HepG2 (cell line): ENCODE measurements around the gene KRT33A. TPM values are rescaled to one million over a fixed set of nuclear protein-coding genes. Genes with fewer than 3 reads are reported as not detected.

Experiments
- ATAC-seq: fragments of 200-7000 bp; cut with Tn5 transposase; 3 replicates; pipeline ENCODE4 v1.9.1; 2020; ENCODE audit warnings: mild to moderate bottlenecking, moderate library complexity
- BruUV-seq: library from RNA; stranded (reverse); fragments of 400-500 nt; replicated peaks from 2 replicates; lab custom pipeline; 2021; lab: Mats Ljungman, UMichigan
- CTCF ChIA-PET: fragments of 300-600 bp; formaldehyde crosslinking; extraction: SDS; loops from one replicate; lab custom pipeline; 2021; ENCODE audit warnings: low total read pairs, inconsistent platforms, low intra/inter-chr PET ratio; lab: Yijun Ruan, JAX
- POLR2A ChIA-PET: fragments of 350-600 bp; sonication (Branson Sonifier 250); formaldehyde crosslinking; loops from one replicate; lab custom pipeline; 2020; ENCODE audit warnings: antibody characterized with exemption, inconsistent platforms; lab: Yijun Ruan, JAX
- DNase-seq: peaks from one replicate; pipeline ENCODE4 v3.0.0-alpha.2; 2015; ENCODE audit warnings: low spot score
- FAIRE-seq: peaks from 3 replicates; lab custom pipeline; 2011; peaks lifted over from hg19 to GRCh38; lab: Jason Lieb, UNC
- H2AFZ ChIP-seq: one replicate; pipeline ENCODE4 v1.6.1; 2011; ENCODE audit warnings: low read length, inconsistent platforms
- H3K27ac ChIP-seq: fragments of 300-600 bp; 3 replicates; pipeline ENCODE4 v1.8.0; 2011; ENCODE audit warnings: mixed run types, mild to moderate bottlenecking, mixed read lengths, low read length, inconsistent platforms; ENCODE audit not compliant: insufficient read depth; ENCODE audit errors: extremely low read length
- H3K27me3 ChIP-seq, 2 experiments: fragments of 200-600 bp in 1 of 2; 2 replicates in 1 of 2; 3 replicates in 1 of 2; pipeline versions ENCODE4 v1.6.0 to v1.8.0; 2011; ENCODE audit warnings: low read length in 2 of 2, mild to moderate bottlenecking in 2 of 2, moderate library complexity in 2 of 2, inconsistent platforms in 1 of 2; ENCODE audit not compliant: insufficient read depth in 2 of 2, control insufficient read depth in 1 of 2
- H3K36me3 ChIP-seq, 2 experiments: fragments of 200-600 bp in 1 of 2; replicated peaks in 1 of 2; 2 replicates in 1 of 2; 3 replicates in 1 of 2; pipeline versions ENCODE4 v1.5.1 to v1.8.0; 2011; ENCODE audit warnings: low read length in 2 of 2, inconsistent platforms in 1 of 2; ENCODE audit not compliant: insufficient read depth in 2 of 2, control insufficient read depth in 1 of 2
- H3K4me1 ChIP-seq: 2 replicates; pipeline ENCODE4 v1.5.1; 2012; ENCODE audit warnings: low read length, inconsistent platforms; ENCODE audit not compliant: insufficient read depth
- H3K4me2 ChIP-seq: 2 replicates; pipeline ENCODE4 v1.6.0; 2011; ENCODE audit warnings: low read depth, low read length, inconsistent platforms
- H3K4me3 ChIP-seq, 3 experiments: fragments of 200-600 bp in 1 of 3; sonication (generic), shearing (Covaris generic) in 1 of 3; replicated peaks in 1 of 3; 2 replicates each; pipeline ENCODE4 v1.5.1; 2011 to 2016; ENCODE audit warnings: low read length in 3 of 3, inconsistent platforms in 2 of 3, low read depth in 2 of 3, mild to moderate bottlenecking in 2 of 3, control low read depth in 1 of 3, mixed read lengths in 1 of 3; ENCODE audit not compliant: insufficient read depth in 1 of 3
- H3K79me2 ChIP-seq: one replicate; pipeline ENCODE4 v1.6.1; 2011; ENCODE audit warnings: low read length, inconsistent platforms; ENCODE audit not compliant: insufficient read depth
- H3K9ac ChIP-seq: 2 replicates; pipeline ENCODE4 v1.6.0; 2011; ENCODE audit warnings: mild to moderate bottlenecking, low read depth, low read length, inconsistent platforms; ENCODE audit not compliant: insufficient read depth
- H3K9me3 ChIP-seq: 2 replicates; pipeline ENCODE4 v1.5.1; 2012; ENCODE audit warnings: mild to moderate bottlenecking, low read length
- H4K20me1 ChIP-seq: 2 replicates; pipeline ENCODE4 v1.6.0; 2011; ENCODE audit warnings: inconsistent platforms, mild to moderate bottlenecking, low read length, moderate library complexity; ENCODE audit not compliant: insufficient read depth
- FLYWCH1 ChIP-seq: sonication (generic); formaldehyde crosslinking; IDR thresholded peaks from 2 replicates; pipeline ENCODE4 v1.8.1; 2023; ENCODE audit warnings: mild to moderate bottlenecking, missing genetic modification reagents
- HNF4A ChIP-seq: sonication (generic); formaldehyde crosslinking; IDR thresholded peaks from 2 replicates; pipeline ENCODE4 v1.4.0; 2020; ENCODE audit warnings: missing genetic modification reagents
- KDM1A ChIP-seq: IDR thresholded peaks from 2 replicates; pipeline ENCODE4 v1.6.1; 2016; ENCODE audit warnings: missing compliant biosample characterization
- MEIS2 ChIP-seq: sonication (generic); formaldehyde crosslinking; IDR thresholded peaks from 2 replicates; pipeline ENCODE4 v1.9.0; 2021; ENCODE audit warnings: mild to moderate bottlenecking, missing genetic modification reagents
- RBM22 ChIP-seq: fragments of 200-400 bp; formaldehyde crosslinking; optimal IDR thresholded peaks from 2 replicates; pipeline ENCODE3; 2017; ENCODE audit warnings: mild to moderate bottlenecking, low read length, moderate library complexity
- SRF ChIP-seq: IDR thresholded peaks from 2 replicates; pipeline ENCODE4 v1.6.1; 2011; ENCODE audit warnings: mild to moderate bottlenecking, low read depth, low read length, moderate library complexity
- SSRP1 ChIP-seq: IDR thresholded peaks from 2 replicates; pipeline ENCODE4 v1.6.1; 2016; ENCODE audit warnings: control low read depth
- TBL1XR1 ChIP-seq: fragments of 150-350 bp; IDR thresholded peaks from 2 replicates; pipeline ENCODE4 v1.6.1; 2014; ENCODE audit warnings: borderline replicate concordance, low read length; ENCODE audit not compliant: partially characterized antibody
- ZBTB8A ChIP-seq: sonication (generic); formaldehyde crosslinking; IDR thresholded peaks from 2 replicates; pipeline ENCODE4 v1.4.0; 2020; ENCODE audit warnings: mild to moderate bottlenecking, low read depth, missing genetic modification reagents, borderline replicate concordance
- ZNF205 ChIP-seq: IDR thresholded peaks from 2 replicates; pipeline ENCODE4 v1.6.1; 2018; ENCODE audit warnings: missing biosample characterization, missing genetic modification reagents
- ZNF547 ChIP-seq: sonication (generic); formaldehyde crosslinking; IDR thresholded peaks from 2 replicates; pipeline ENCODE4 v1.5.1; 2020; ENCODE audit warnings: mild to moderate bottlenecking, missing genetic modification reagents
- ZNF776 ChIP-seq: sonication (generic); formaldehyde crosslinking; IDR thresholded peaks from 2 replicates; pipeline ENCODE4 v1.4.0; 2020; ENCODE audit warnings: mild to moderate bottlenecking, missing genetic modification reagents
- ZNF879 ChIP-seq: sonication (generic); formaldehyde crosslinking; IDR thresholded peaks from 2 replicates; pipeline ENCODE4 v1.8.1; 2023; ENCODE audit warnings: missing genetic modification reagents
- WGBS: methylation state at CpG from one replicate; pipeline ENCODE4 v1.1.6; 2017; ENCODE audit warnings: low lambda C conversion rate; 5-methylcytosine and 5-hydroxymethylcytosine counted together
- in situ Hi-C: cut with HindIII; loops from 2 replicates; pipeline ENCODE4 v1.10.0; 2017; ENCODE audit warnings: low pct_unique_long_range_greater_than_20kb; ENCODE audit not compliant: extremely low pct_ligation_motif_present
- intact Hi-C: fragments of 100-400 bp; cut with micrococcal nuclease; formaldehyde crosslinking; loops from one replicate; pipeline ENCODE4 v1.10.0; 2022; ENCODE audit not compliant: unreplicated experiment
- polyA plus RNA-seq, 8 experiments: library from polyadenylated mRNA; depleted of rRNA in 3 of 8; stranded (reverse) in 7 of 8; unstranded in 1 of 8; fragments of >200 nt; fragmentation: Illumina TruSeq in 4 of 8; extraction: Trizol in 4 of 8; gene quantifications; 2 replicates each; pipeline versions ENCODE4 v1.2.1 to v1.2.3, GENCODE V29; 2011 to 2016; ENCODE audit warnings: low read depth in 4 of 8, missing spikeins in 1 of 8, mixed read lengths in 1 of 8; ENCODE audit not compliant: insufficient read depth in 1 of 8
- total RNA-seq, 5 experiments: library from RNA; depleted of rRNA; stranded (reverse); fragments of >200 nt; fragmentation: Illumina TruSeq; extraction: Trizol; gene quantifications; 2 replicates each; pipeline ENCODE4 v1.2.3, GENCODE V29; 2016; ENCODE audit warnings: low read depth in 1 of 5
- TF ChIP-seq, protein P1 (sequence below): sonication (generic); formaldehyde crosslinking; IDR thresholded peaks from 2 replicates; pipeline ENCODE4 v1.4.0; 2020; ENCODE audit warnings: missing genetic modification reagents
- TF ChIP-seq, protein P2 (sequence below): sonication (generic); formaldehyde crosslinking; IDR thresholded peaks from 2 replicates; pipeline ENCODE4 v1.5.0; 2020; ENCODE audit warnings: mild to moderate bottlenecking, missing genetic modification reagents, borderline replicate concordance
- TF ChIP-seq, protein P3 (sequence below): sonication (generic); IDR thresholded peaks from 2 replicates; pipeline ENCODE4 v1.6.1; 2016; ENCODE audit warnings: low read depth, borderline replicate concordance
- TF ChIP-seq, protein P4 (sequence below): sonication (generic); formaldehyde crosslinking; IDR thresholded peaks from 2 replicates; pipeline ENCODE4 v1.8.0; 2022; ENCODE audit warnings: missing genetic modification reagents, mild to moderate bottlenecking, borderline replicate concordance

KRT33A gene
- total and polyA plus RNA-seq, 2 of the 13 experiments (the other 11 are each of a cell fraction or from before 2014, with no cell fraction given), result not detected

DNA sequence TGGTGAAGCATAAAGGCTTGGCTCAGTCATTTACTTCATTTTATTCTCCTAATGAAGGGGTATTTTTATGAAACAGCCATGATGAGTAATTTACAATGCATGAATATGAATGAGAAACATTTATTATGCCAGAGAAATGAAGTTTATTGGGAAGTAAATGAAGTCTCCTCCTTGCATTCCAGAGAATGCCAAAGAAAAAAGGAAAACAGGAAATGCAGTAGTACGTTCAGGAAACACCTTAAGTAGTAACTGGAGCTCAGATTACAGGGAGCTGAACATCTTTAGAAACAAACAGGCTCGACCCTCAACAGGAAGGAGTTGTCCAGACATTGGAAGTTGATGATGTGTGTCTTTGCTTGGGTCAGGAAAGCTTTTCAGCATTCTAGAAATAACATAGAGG lies 26.9 kb upstream of the KRT33A start:
- in situ Hi-C loops (no loop called here), intact Hi-C loops (no loop called here)
- TF ChIP-seq ZNF205 (CRISPR knock-in tag), result no peak
- no peak for TF ChIP-seq KDM1A (CRISPR knock-in tag)
- TF ChIP-seq, protein P1, sequence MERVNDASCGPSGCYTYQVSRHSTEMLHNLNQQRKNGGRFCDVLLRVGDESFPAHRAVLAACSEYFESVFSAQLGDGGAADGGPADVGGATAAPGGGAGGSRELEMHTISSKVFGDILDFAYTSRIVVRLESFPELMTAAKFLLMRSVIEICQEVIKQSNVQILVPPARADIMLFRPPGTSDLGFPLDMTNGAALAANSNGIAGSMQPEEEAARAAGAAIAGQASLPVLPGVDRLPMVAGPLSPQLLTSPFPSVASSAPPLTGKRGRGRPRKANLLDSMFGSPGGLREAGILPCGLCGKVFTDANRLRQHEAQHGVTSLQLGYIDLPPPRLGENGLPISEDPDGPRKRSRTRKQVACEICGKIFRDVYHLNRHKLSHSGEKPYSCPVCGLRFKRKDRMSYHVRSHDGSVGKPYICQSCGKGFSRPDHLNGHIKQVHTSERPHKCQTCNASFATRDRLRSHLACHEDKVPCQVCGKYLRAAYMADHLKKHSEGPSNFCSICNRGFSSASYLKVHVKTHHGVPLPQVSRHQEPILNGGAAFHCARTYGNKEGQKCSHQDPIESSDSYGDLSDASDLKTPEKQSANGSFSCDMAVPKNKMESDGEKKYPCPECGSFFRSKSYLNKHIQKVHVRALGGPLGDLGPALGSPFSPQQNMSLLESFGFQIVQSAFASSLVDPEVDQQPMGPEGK (CRISPR knock-in tag), result no peak
- no peak for TF ChIP-seq ZBTB8A (CRISPR knock-in tag)
- TF ChIP-seq, protein P2, sequence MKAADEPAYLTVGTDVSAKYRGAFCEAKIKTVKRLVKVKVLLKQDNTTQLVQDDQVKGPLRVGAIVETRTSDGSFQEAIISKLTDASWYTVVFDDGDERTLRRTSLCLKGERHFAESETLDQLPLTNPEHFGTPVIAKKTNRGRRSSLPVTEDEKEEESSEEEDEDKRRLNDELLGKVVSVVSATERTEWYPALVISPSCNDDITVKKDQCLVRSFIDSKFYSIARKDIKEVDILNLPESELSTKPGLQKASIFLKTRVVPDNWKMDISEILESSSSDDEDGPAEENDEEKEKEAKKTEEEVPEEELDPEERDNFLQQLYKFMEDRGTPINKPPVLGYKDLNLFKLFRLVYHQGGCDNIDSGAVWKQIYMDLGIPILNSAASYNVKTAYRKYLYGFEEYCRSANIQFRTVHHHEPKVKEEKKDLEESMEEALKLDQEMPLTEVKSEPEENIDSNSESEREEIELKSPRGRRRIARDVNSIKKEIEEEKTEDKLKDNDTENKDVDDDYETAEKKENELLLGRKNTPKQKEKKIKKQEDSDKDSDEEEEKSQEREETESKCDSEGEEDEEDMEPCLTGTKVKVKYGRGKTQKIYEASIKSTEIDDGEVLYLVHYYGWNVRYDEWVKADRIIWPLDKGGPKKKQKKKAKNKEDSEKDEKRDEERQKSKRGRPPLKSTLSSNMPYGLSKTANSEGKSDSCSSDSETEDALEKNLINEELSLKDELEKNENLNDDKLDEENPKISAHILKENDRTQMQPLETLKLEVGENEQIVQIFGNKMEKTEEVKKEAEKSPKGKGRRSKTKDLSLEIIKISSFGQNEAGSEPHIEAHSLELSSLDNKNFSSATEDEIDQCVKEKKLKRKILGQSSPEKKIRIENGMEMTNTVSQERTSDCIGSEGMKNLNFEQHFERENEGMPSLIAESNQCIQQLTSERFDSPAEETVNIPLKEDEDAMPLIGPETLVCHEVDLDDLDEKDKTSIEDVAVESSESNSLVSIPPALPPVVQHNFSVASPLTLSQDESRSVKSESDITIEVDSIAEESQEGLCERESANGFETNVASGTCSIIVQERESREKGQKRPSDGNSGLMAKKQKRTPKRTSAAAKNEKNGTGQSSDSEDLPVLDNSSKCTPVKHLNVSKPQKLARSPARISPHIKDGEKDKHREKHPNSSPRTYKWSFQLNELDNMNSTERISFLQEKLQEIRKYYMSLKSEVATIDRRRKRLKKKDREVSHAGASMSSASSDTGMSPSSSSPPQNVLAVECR (CRISPR knock-in tag), result no peak
- TF ChIP-seq, protein P3, sequence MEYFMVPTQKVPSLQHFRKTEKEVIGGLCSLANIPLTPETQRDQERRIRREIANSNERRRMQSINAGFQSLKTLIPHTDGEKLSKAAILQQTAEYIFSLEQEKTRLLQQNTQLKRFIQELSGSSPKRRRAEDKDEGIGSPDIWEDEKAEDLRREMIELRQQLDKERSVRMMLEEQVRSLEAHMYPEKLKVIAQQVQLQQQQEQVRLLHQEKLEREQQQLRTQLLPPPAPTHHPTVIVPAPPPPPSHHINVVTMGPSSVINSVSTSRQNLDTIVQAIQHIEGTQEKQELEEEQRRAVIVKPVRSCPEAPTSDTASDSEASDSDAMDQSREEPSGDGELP, result no peak
- TF ChIP-seq SSRP1, result no peak
- TF ChIP-seq SRF, result no peak
- TF ChIP-seq ZNF776 (CRISPR knock-in tag), result no peak
- no peak for TF ChIP-seq HNF4A (CRISPR knock-in tag)
- TF ChIP-seq MEIS2 (CRISPR knock-in tag), result no peak
- TF ChIP-seq ZNF547 (CRISPR knock-in tag), result no peak
- no peak for TF ChIP-seq FLYWCH1 (CRISPR knock-in tag)
- TF ChIP-seq, protein P4, sequence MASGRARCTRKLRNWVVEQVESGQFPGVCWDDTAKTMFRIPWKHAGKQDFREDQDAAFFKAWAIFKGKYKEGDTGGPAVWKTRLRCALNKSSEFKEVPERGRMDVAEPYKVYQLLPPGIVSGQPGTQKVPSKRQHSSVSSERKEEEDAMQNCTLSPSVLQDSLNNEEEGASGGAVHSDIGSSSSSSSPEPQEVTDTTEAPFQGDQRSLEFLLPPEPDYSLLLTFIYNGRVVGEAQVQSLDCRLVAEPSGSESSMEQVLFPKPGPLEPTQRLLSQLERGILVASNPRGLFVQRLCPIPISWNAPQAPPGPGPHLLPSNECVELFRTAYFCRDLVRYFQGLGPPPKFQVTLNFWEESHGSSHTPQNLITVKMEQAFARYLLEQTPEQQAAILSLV (CRISPR knock-in tag), result no peak
- no peak for TF ChIP-seq RBM22
- no peak for TF ChIP-seq TBL1XR1
- TF ChIP-seq ZNF879 (CRISPR knock-in tag), result no peak
- Histone ChIP-seq H2AFZ (no peak overlapping the region), H3K4me2 (no peak overlapping the region), H4K20me1 (no peaks in the 10 kb centered on the region), H3K27ac (no peak overlapping the region), H3K27me3 (no peaks in the 10 kb centered on the region; a peak in 1 of 5 replicates), H3K79me2 (no peaks in the 10 kb centered on the region), H3K9ac (no peak overlapping the region), H3K36me3 (no peaks in the 10 kb centered on the region), H3K9me3 (no peaks in the 10 kb centered on the region), H3K4me1 (no peaks in the 10 kb centered on the region), H3K4me3 (no peak overlapping the region)
- FAIRE-seq, result no peak
- DNase-seq, result no peak
- ATAC-seq, result no peak
- ChIA-PET CTCF (no interaction called here), POLR2A (no interaction called here)
- WGBS, result 1% methylated on average over 2 of the region's 2 CpGs
- BruUV-seq, result no TSS peak
